ENCODE data around the gene ABCA8. TPM values are rescaled to one million over a fixed set of nuclear protein-coding genes. Genes with fewer than 3 reads are reported as not detected.

Gene ABCA8
- total RNA-seq, 1 donor from 2014 or later, result 0.31 TPM

DNA sequence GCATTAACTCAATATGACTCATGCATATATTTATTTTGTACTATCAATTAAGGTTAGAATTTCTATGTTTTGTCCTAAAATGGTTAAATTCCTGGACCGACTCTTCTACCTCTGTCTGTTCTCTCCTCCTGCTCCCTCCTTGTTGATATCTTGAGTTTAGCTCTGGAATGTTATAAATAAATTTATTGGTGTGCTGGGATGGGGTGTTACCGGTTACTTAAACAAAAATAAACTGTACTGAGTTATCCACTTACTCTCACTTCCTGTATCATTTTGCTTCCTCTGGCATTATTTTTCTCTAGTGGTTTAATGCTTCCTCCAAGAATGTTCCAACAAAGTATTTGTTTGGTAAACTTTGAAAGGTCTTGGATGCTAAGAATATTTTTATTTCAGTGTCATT is 120.1 kb downstream of the ABCA8 start:
- TF ChIP-seq, protein P1, sequence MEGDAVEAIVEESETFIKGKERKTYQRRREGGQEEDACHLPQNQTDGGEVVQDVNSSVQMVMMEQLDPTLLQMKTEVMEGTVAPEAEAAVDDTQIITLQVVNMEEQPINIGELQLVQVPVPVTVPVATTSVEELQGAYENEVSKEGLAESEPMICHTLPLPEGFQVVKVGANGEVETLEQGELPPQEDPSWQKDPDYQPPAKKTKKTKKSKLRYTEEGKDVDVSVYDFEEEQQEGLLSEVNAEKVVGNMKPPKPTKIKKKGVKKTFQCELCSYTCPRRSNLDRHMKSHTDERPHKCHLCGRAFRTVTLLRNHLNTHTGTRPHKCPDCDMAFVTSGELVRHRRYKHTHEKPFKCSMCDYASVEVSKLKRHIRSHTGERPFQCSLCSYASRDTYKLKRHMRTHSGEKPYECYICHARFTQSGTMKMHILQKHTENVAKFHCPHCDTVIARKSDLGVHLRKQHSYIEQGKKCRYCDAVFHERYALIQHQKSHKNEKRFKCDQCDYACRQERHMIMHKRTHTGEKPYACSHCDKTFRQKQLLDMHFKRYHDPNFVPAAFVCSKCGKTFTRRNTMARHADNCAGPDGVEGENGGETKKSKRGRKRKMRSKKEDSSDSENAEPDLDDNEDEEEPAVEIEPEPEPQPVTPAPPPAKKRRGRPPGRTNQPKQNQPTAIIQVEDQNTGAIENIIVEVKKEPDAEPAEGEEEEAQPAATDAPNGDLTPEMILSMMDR (IDR thresholded peaks at IDR 0.05; ENCODE audit: unreplicated experiment), result no peak
- Mint-ChIP-seq H3K9me3 (ENCODE audit: low read depth) (peaks cover 8% of the 10 kb centered on the region), H3K36me3 (ENCODE audit: insufficient read depth) (no peaks in the 10 kb centered on the region), H3K4me1 (ENCODE audit: low read depth) (no peaks in the 10 kb centered on the region), H3K4me3 (ENCODE audit: low read depth) (no peak overlapping the region), H3K27me3 (peaks cover 3% of the 10 kb centered on the region), H3K27ac (no peak overlapping the region)
- no peak for DNase-seq (ENCODE audit: low spot score, unreplicated experiment)

DNA sequence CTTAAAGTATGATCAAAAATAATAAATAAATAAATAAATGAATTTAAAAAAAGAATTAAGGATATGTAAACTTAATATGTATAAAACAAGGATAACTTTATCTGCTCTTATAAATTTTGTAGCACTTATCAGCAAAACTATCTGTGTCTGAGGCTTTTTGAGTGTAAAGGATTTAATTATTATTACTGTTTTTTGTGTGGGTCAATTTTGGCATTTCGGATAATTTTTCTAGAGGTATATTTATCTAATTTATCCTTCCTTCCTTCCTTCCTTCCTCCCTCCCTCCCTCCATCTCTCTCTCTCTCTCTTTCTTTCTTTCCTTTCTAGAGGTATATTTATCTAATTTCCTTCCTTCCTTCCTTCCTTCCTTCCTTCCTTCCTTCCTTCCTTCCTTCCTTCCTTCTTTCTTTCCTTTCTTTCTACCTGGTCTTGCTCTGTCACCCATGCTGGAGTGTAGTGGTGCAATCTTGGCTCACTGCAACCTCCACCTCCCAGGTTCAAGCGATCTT is 120.8 kb downstream of the ABCA8 start:
- no peak overlapping the region for H3K27ac Mint-ChIP-seq
- no peak overlapping the region for H3K4me3 Mint-ChIP-seq (ENCODE audit: low read depth)
- H3K27me3 Mint-ChIP-seq, result peaks cover 3% of the 10 kb centered on the region
- H3K4me1 Mint-ChIP-seq (ENCODE audit: low read depth), result no peaks in the 10 kb centered on the region
- DNase-seq (ENCODE audit: low spot score, unreplicated experiment), result no peak
- H3K9me3 Mint-ChIP-seq (ENCODE audit: low read depth), result peaks cover 8% of the 10 kb centered on the region
- TF ChIP-seq, protein P1 (IDR thresholded peaks at IDR 0.05; ENCODE audit: unreplicated experiment), result no peak
- H3K36me3 Mint-ChIP-seq (ENCODE audit: insufficient read depth), result no peaks in the 10 kb centered on the region

DNA sequence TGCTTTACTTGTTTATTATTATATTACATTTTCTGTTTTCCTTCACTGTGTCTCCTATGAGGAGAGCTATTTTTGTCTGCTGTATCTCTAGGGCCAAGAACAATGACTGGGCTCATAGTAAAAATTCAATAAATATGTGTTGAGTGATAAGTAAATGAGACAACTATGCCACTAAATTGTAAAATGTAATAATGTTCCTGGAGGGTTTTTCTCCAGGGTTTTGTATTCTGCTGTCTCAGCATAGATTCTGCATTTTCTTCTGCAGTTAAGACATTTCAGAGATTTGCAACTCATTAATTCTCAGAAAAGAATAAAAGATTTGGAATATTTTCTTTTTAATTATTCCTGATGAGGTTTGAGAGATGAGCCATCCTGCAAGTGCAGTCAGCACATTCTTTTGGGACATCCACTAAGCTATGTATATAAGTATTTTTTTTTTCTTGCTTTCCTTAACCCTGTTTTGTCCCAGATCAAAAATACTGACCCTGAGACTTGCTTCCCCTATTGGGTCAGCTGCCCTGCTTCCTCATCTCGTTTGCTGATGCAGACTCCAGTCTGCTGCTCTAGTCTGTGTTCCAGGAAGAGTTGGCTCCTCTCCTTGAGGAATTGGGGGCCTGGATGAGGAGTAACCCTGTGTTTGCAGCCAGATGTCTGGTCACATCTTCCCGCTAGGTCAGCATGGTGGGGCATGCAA is 122.9 kb downstream of the ABCA8 start:
- Mint-ChIP-seq H3K4me3 (ENCODE audit: low read depth) (no peak overlapping the region), H3K36me3 (ENCODE audit: insufficient read depth) (no peaks in the 10 kb centered on the region), H3K4me1 (ENCODE audit: low read depth) (no peaks in the 10 kb centered on the region), H3K27me3 (peaks cover 3% of the 10 kb centered on the region), H3K27ac (no peak overlapping the region), H3K9me3 (ENCODE audit: low read depth) (peaks cover 12% of the 10 kb centered on the region)
- no peak for DNase-seq (ENCODE audit: low spot score, unreplicated experiment)
- TF ChIP-seq, protein P1 (IDR thresholded peaks at IDR 0.05; ENCODE audit: unreplicated experiment), result no peak

- Mint-ChIP-seq H3K4me3 (ENCODE audit: low read depth) (no peak overlapping the region), H3K36me3 (ENCODE audit: insufficient read depth) (no peaks in the 10 kb centered on the region), H3K9me3 (ENCODE audit: low read depth) (peaks cover 12% of the 10 kb centered on the region), H3K27me3 (peaks cover 3% of the 10 kb centered on the region), H3K27ac (no peak overlapping the region), H3K4me1 (ENCODE audit: low read depth) (no peaks in the 10 kb centered on the region)
- TF ChIP-seq, protein P1 (IDR thresholded peaks at IDR 0.05; ENCODE audit: unreplicated experiment), result no peak
- no peak for DNase-seq (ENCODE audit: low spot score, unreplicated experiment)
These were observed 124.0 kb downstream of the ABCA8 start for GRCh38 chr17:68831170-68831569.

GRCh38 chr17:68830313-68830712 is 124.9 kb downstream of the ABCA8 start:
- no peak overlapping the region for H3K4me3 Mint-ChIP-seq (ENCODE audit: low read depth)
- H3K27me3 Mint-ChIP-seq, result peaks cover 3% of the 10 kb centered on the region
- TF ChIP-seq, protein P1 (IDR thresholded peaks at IDR 0.05; ENCODE audit: unreplicated experiment), result no peak
- DNase-seq (ENCODE audit: low spot score, unreplicated experiment), result no peak
- H3K4me1 Mint-ChIP-seq (ENCODE audit: low read depth), result no peaks in the 10 kb centered on the region
- peaks cover 12% of the 10 kb centered on the region for H3K9me3 Mint-ChIP-seq (ENCODE audit: low read depth)
- no peaks in the 10 kb centered on the region for H3K36me3 Mint-ChIP-seq (ENCODE audit: insufficient read depth)
- H3K27ac Mint-ChIP-seq, result no peak overlapping the region

All from progenitor cell of endocrine pancreas (in vitro differentiated cells).